OCI-LY3 (cell line): ENCODE data around the gene EPYC.

Experiments
- EZH2phosphoT487 ChIP-seq: fragments of 200-600 bp; shearing (Covaris generic); IDR thresholded peaks from 2 replicates; pipeline ENCODE4 v1.6.1; 2018; ENCODE audit warnings: antibody characterized with exemption, mixed run types, low read depth
- TF ChIP-seq, protein P1 (sequence below): fragments of 200-600, 300-600 bp; sonication (generic); IDR thresholded peaks from 2 replicates; pipeline ENCODE4 v1.5.1; 2014; ENCODE audit warnings: antibody characterized with exemption, low read length, low read depth

DNA sequence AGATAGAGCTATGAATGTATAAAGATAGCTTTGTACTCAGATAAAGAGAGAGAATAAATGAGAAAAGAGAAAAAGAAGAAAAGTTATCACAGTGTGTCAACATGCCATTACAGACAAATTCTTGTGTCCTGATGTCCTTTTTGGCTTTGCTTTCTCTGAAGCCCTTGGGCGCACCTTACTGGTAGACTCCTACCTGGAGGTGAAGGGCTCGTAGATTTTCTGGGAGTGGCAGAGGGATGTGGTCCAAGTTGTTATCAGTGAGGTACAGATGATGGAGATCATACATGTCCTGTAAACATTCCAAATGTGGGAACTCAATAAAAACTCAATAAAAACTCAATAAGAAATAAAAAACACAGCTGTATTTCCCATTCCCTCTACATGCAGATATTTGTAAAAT, 34.9 kb downstream of the EPYC start:
- TF ChIP-seq, protein P1, sequence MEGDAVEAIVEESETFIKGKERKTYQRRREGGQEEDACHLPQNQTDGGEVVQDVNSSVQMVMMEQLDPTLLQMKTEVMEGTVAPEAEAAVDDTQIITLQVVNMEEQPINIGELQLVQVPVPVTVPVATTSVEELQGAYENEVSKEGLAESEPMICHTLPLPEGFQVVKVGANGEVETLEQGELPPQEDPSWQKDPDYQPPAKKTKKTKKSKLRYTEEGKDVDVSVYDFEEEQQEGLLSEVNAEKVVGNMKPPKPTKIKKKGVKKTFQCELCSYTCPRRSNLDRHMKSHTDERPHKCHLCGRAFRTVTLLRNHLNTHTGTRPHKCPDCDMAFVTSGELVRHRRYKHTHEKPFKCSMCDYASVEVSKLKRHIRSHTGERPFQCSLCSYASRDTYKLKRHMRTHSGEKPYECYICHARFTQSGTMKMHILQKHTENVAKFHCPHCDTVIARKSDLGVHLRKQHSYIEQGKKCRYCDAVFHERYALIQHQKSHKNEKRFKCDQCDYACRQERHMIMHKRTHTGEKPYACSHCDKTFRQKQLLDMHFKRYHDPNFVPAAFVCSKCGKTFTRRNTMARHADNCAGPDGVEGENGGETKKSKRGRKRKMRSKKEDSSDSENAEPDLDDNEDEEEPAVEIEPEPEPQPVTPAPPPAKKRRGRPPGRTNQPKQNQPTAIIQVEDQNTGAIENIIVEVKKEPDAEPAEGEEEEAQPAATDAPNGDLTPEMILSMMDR = no peak
- no peak for TF ChIP-seq EZH2phosphoT487
